Measurements from ENCODE around the gene MYH11.
"Not testable (repeated sequence)": the region's sequence is repeated elsewhere in the genome, so short reads cannot be mapped to it uniquely, and the experiment has no call there.

The MYH11 gene

GRCh38 chr16:15749985-15750384 is 106.8 kb downstream of the MYH11 start:
- no peak for DNase-seq (ENCODE audit: low spot score)

GRCh38 chr16:15749371-15749770 is 107.5 kb downstream of the MYH11 start:
- DNase-seq (ENCODE audit: low spot score), result no peak

GRCh38 chr16:15748654-15749053 is 108.2 kb downstream of the MYH11 start:
- DNase-seq (ENCODE audit: low spot score), result no peak

- DNase-seq (ENCODE audit: low spot score), result no peak
Observed at GRCh38 chr16:15747937-15748336, 108.9 kb downstream of the MYH11 start.

GRCh38 chr16:15746332-15746731 is 110.5 kb downstream of the MYH11 start:
- no peak for DNase-seq (ENCODE audit: low spot score)

- DNase-seq (ENCODE audit: low spot score), result no peak
Observed at GRCh38 chr16:15743657-15744056, 113.2 kb downstream of the MYH11 start.

GRCh38 chr16:15742716-15743115 is 114.1 kb downstream of the MYH11 start:
- DNase-seq (ENCODE audit: low spot score), result no peak

- no peak for DNase-seq (ENCODE audit: low spot score)
Observed at GRCh38 chr16:15741207-15741871, 115.5 kb downstream of the MYH11 start.

- no peak for DNase-seq (ENCODE audit: low spot score)
Observed at GRCh38 chr16:15739950-15740349, 116.9 kb downstream of the MYH11 start.

GRCh38 chr16:15739464-15739863 is 117.4 kb downstream of the MYH11 start:
- DNase-seq (ENCODE audit: low spot score), result no peak

GRCh38 chr16:15737140-15737644 is 119.6 kb downstream of the MYH11 start:
- no peak for DNase-seq (ENCODE audit: low spot score)

GRCh38 chr16:15736529-15736928 is 120.3 kb downstream of the MYH11 start:
- DNase-seq (ENCODE audit: low spot score), result no peak

- no peak for DNase-seq (ENCODE audit: low spot score)
Observed at GRCh38 chr16:15735610-15736009, 121.2 kb downstream of the MYH11 start.

- DNase-seq (ENCODE audit: low spot score), result no peak
Observed at GRCh38 chr16:15732416-15732815, 124.4 kb downstream of the MYH11 start.

GRCh38 chr16:15729152-15729551 is 127.7 kb downstream of the MYH11 start:
- DNase-seq (ENCODE audit: low spot score), result no peak

GRCh38 chr16:15727697-15728096 is 129.1 kb downstream of the MYH11 start:
- not testable (repeated sequence) for DNase-seq (ENCODE audit: low spot score)

GRCh38 chr16:15726715-15727114 is 130.1 kb downstream of the MYH11 start:
- no peak for DNase-seq (ENCODE audit: low spot score)

GRCh38 chr16:15725641-15726240 is 131.1 kb downstream of the MYH11 start:
- no peak for DNase-seq (ENCODE audit: low spot score)

- no peak for DNase-seq (ENCODE audit: low spot score)
Observed at GRCh38 chr16:15723808-15724207, 133.0 kb downstream of the MYH11 start.

- no peak for DNase-seq (ENCODE audit: low spot score)
Observed at GRCh38 chr16:15721018-15721417, 135.8 kb downstream of the MYH11 start.

- no peak for DNase-seq (ENCODE audit: low spot score)
Observed at GRCh38 chr16:15716694-15717447, 140.0 kb downstream of the MYH11 start.

GRCh38 chr16:15715221-15715620 is 141.6 kb downstream of the MYH11 start:
- DNase-seq (ENCODE audit: low spot score), result no peak
